Measurements from ENCODE around the gene ST8SIA2. TPM values are rescaled to one million over a fixed set of nuclear protein-coding genes. Genes with fewer than 3 reads are reported as not detected.

ST8SIA2 gene
- total and polyA plus RNA-seq, 2 donors from 2014 or later = 0.38 TPM; not detected in 1

- Histone ChIP-seq H3K27me3 (ENCODE audit: control insufficient read depth, insufficient read depth, low read length) (no peaks in the 10 kb centered on the region), H3K27ac (ENCODE audit: low read depth in 2 of 2, low read length in 2 of 2) (no peak overlapping the region), H3K4me1 (ENCODE audit: control insufficient read depth in 2 of 3, insufficient read depth in 2 of 3, low read depth in 1 of 3, low read length in 3 of 3) (no peaks in the 10 kb centered on the region), H3K9ac (ENCODE audit: low read length in 3 of 3) (no peak overlapping the region), H3K36me3 (ENCODE audit: control insufficient read depth in 2 of 3, insufficient read depth in 3 of 3, low read length in 3 of 3) (no peaks in the 10 kb centered on the region), H3K9me3 (ENCODE audit: control insufficient read depth in 2 of 3, insufficient read depth in 1 of 3, low read length in 3 of 3) (no peaks in the 10 kb centered on the region), H3K4me3 (ENCODE audit: low read length in 3 of 3) (no peak overlapping the region)
- intact Hi-C loops (cut with DNase I) = no loop called here
- no peak for FAIRE-seq
- TF ChIP-seq, protein P1, sequence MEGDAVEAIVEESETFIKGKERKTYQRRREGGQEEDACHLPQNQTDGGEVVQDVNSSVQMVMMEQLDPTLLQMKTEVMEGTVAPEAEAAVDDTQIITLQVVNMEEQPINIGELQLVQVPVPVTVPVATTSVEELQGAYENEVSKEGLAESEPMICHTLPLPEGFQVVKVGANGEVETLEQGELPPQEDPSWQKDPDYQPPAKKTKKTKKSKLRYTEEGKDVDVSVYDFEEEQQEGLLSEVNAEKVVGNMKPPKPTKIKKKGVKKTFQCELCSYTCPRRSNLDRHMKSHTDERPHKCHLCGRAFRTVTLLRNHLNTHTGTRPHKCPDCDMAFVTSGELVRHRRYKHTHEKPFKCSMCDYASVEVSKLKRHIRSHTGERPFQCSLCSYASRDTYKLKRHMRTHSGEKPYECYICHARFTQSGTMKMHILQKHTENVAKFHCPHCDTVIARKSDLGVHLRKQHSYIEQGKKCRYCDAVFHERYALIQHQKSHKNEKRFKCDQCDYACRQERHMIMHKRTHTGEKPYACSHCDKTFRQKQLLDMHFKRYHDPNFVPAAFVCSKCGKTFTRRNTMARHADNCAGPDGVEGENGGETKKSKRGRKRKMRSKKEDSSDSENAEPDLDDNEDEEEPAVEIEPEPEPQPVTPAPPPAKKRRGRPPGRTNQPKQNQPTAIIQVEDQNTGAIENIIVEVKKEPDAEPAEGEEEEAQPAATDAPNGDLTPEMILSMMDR (IDR thresholded peaks at IDR 0.05; ENCODE audit: borderline replicate concordance, extremely low read depth, insufficient read depth) = no peak
- DNase-seq = no peak
Observed at GRCh38 chr15:92430069-92430440, 36.4 kb downstream of the ST8SIA2 start.

- intact Hi-C loops (cut with DNase I) = no loop called here
- no peak for FAIRE-seq
- no peak overlapping the region for H3K27ac ChIP-seq (ENCODE audit: low read depth in 2 of 2, low read length in 2 of 2)
Observed at GRCh38 chr15:92435145-92435544, 41.5 kb downstream of the ST8SIA2 start.

GRCh38 chr15:92438471-92438870, 44.8 kb downstream of the ST8SIA2 start:
- no peaks in the 10 kb centered on the region for H3K27me3 ChIP-seq (ENCODE audit: control insufficient read depth, insufficient read depth, low read length)
- H3K9me3 ChIP-seq (ENCODE audit: control insufficient read depth in 2 of 3, insufficient read depth in 1 of 3, low read length in 3 of 3) = no peaks in the 10 kb centered on the region
- no peak overlapping the region for H3K4me3 ChIP-seq (ENCODE audit: low read length in 3 of 3)
- H3K9ac ChIP-seq (ENCODE audit: low read length in 3 of 3) = no peak overlapping the region
- H3K4me1 ChIP-seq (ENCODE audit: control insufficient read depth in 2 of 3, insufficient read depth in 2 of 3, low read depth in 1 of 3, low read length in 3 of 3) = no peaks in the 10 kb centered on the region
- intact Hi-C loops (cut with DNase I) = no loop called here
- FAIRE-seq (no peak), DNase-seq (peak in 2 of 5 donors; percentile 16 to 25)
- no peak overlapping the region for H3K27ac ChIP-seq (ENCODE audit: low read depth in 2 of 2, low read length in 2 of 2)
- TF ChIP-seq, protein P1 (IDR thresholded peaks at IDR 0.05; ENCODE audit: borderline replicate concordance, extremely low read depth, insufficient read depth) = no peak
- no peaks in the 10 kb centered on the region for H3K36me3 ChIP-seq (ENCODE audit: control insufficient read depth in 2 of 3, insufficient read depth in 3 of 3, low read length in 3 of 3)

More at GRCh38 chr15:92435145-92435544, 41.5 kb downstream of the ST8SIA2 start:
- Histone ChIP-seq H3K9me3 (ENCODE audit: control insufficient read depth in 2 of 3, insufficient read depth in 1 of 3, low read length in 3 of 3) (no peaks in the 10 kb centered on the region), H3K27me3 (ENCODE audit: control insufficient read depth, insufficient read depth, low read length) (no peaks in the 10 kb centered on the region), H3K4me3 (ENCODE audit: low read length in 3 of 3) (no peak overlapping the region), H3K9ac (ENCODE audit: low read length in 3 of 3) (no peak overlapping the region), H3K4me1 (ENCODE audit: control insufficient read depth in 2 of 3, insufficient read depth in 2 of 3, low read depth in 1 of 3, low read length in 3 of 3) (no peaks in the 10 kb centered on the region), H3K36me3 (ENCODE audit: control insufficient read depth in 2 of 3, insufficient read depth in 3 of 3, low read length in 3 of 3) (no peaks in the 10 kb centered on the region)
- no peak for DNase-seq
- TF ChIP-seq, protein P1 (IDR thresholded peaks at IDR 0.05; ENCODE audit: borderline replicate concordance, extremely low read depth, insufficient read depth) = no peak

GRCh38 chr15:92443381-92443780, 49.7 kb downstream of the ST8SIA2 start:
- Histone ChIP-seq H3K9ac (ENCODE audit: low read length in 3 of 3) (no peak overlapping the region), H3K27me3 (ENCODE audit: control insufficient read depth, insufficient read depth, low read length) (no peaks in the 10 kb centered on the region), H3K4me1 (ENCODE audit: control insufficient read depth in 2 of 3, insufficient read depth in 2 of 3, low read depth in 1 of 3, low read length in 3 of 3) (no peaks in the 10 kb centered on the region), H3K4me3 (ENCODE audit: low read length in 3 of 3) (no peak overlapping the region), H3K36me3 (ENCODE audit: control insufficient read depth in 2 of 3, insufficient read depth in 3 of 3, low read length in 3 of 3) (no peaks in the 10 kb centered on the region), H3K9me3 (ENCODE audit: control insufficient read depth in 2 of 3, insufficient read depth in 1 of 3, low read length in 3 of 3) (no peaks in the 10 kb centered on the region), H3K27ac (ENCODE audit: low read depth in 2 of 2, low read length in 2 of 2) (no peak overlapping the region)
- no peak for DNase-seq
- FAIRE-seq = no peak
- TF ChIP-seq, protein P1 (IDR thresholded peaks at IDR 0.05; ENCODE audit: borderline replicate concordance, extremely low read depth, insufficient read depth) = no peak
- intact Hi-C loops (cut with DNase I) = no loop called here

Measured in kidney (tissue), 14 donors.